Spleen (tissue), 11 donors: ENCODE measurements around the gene SLC39A1. TPM values are rescaled to one million over a fixed set of nuclear protein-coding genes. Genes with fewer than 3 reads are reported as not detected.
A peak's percentile ranks its signal among the peaks of the same experiment; 100 is the strongest.

ENCODE experiments used
- DNase-seq: peaks from one replicate; pipeline ENCODE4 v3.0.0-alpha.2; 2020
- H3K27ac ChIP-seq, 8 donors: fragments of 200-600 bp; sonication (generic) in 7 of 8; 1 replicate in 4 of 8; 2 replicates in 4 of 8; pipeline versions ENCODE4 v1.5.0 to v1.8.0; 2016 to 2021; ENCODE audit warnings: inconsistent platforms in 4 of 8, mild to moderate bottlenecking in 4 of 8, moderate library complexity in 1 of 8
- H3K27me3 ChIP-seq, 7 donors: fragments of 200-600 bp; sonication (generic) in 6 of 7; replicated peaks in 1 of 7; 1 replicate in 4 of 7; 2 replicates in 3 of 7; pipeline versions ENCODE4 v1.5.0 to v1.8.0; 2016 to 2021; ENCODE audit warnings: inconsistent platforms in 3 of 7, mild to moderate bottlenecking in 1 of 7
- H3K36me3 ChIP-seq, 6 donors: fragments of 200-600 bp; sonication (generic) in 5 of 6; 1 replicate in 4 of 6; 2 replicates in 2 of 6; pipeline versions ENCODE4 v1.5.0 to v1.8.0; 2016 to 2021; ENCODE audit warnings: inconsistent platforms in 2 of 6
- H3K4me1 ChIP-seq, 6 donors: fragments of 200-600 bp; sonication (generic) in 5 of 6; 1 replicate in 3 of 6; 2 replicates in 3 of 6; pipeline versions ENCODE4 v1.5.0 to v1.8.0; 2016 to 2021; ENCODE audit warnings: inconsistent platforms in 3 of 6
- H3K4me3 ChIP-seq, 8 donors: fragments of 200-600 bp; sonication (generic) in 7 of 8; 1 replicate in 4 of 8; 2 replicates in 4 of 8; pipeline versions ENCODE4 v1.5.0 to v1.8.0; 2016 to 2021; ENCODE audit warnings: inconsistent platforms in 4 of 8, mild to moderate bottlenecking in 4 of 8, moderate library complexity in 2 of 8
- H3K9me3 ChIP-seq, 8 donors: fragments of 200-600 bp; sonication (generic) in 7 of 8; 1 replicate in 4 of 8; 2 replicates in 4 of 8; pipeline versions ENCODE4 v1.5.0 to v1.8.0; 2016 to 2021; ENCODE audit warnings: inconsistent platforms in 4 of 8
- POLR2A ChIP-seq, 3 donors: fragments of 450-650 bp; IDR thresholded peaks; one replicate each; pipeline ENCODE4 v1.5.1; 2017; ENCODE audit warnings: antibody characterized with exemption in 3 of 3, mild to moderate bottlenecking in 1 of 3
- POLR2AphosphoS5 ChIP-seq, 3 donors: sonication (generic); formaldehyde crosslinking; IDR thresholded peaks; one replicate each; pipeline ENCODE4 v1.5.1; 2017; ENCODE audit warnings: antibody characterized with exemption in 3 of 3
- WGBS, 5 donors: extraction: QIAGEN DNeasy Blood & Tissue Kit in 3 of 5; methylation state at CpG; one replicate each; pipeline versions ENCODE4 v1.1.5 to v1.1.7; 2013 to 2018; 5-methylcytosine and 5-hydroxymethylcytosine counted together
- intact Hi-C: fragments of 100-400 bp; cut with DNase I; formaldehyde crosslinking; loops from one replicate; pipeline ENCODE4 v1.15.0; 2023; ENCODE audit warnings: low total_unique reads
- polyA plus RNA-seq, 3 donors: library from polyadenylated mRNA; stranded (reverse); fragments of 200-250 nt; gene quantifications; one replicate each; pipeline ENCODE4 v1.2.1, GENCODE V29; 2013
- total RNA-seq, 7 donors: library from RNA; depleted of rRNA in 3 of 7; stranded (reverse); fragments of >200 nt in 3 of 7; fragmentation: NEBNext Ultra II Directional in 4 of 7; extraction: Animal tissue kit (Norgen Biotek cat#: 25700) in 4 of 7; gene quantifications; one replicate each; pipeline versions ENCODE4 v1.1.0 to v1.2.1, GENCODE V29; 2016 to 2021
- TF ChIP-seq, protein P1 (sequence below), 11 experiments: fragments of 200-600 bp in 7 of 11; fragments of 450-650 bp in 4 of 11; sonication (generic) in 4 of 11; IDR thresholded peaks in 8 of 11; conservative IDR thresholded peaks in 3 of 11; 1 replicate in 7 of 11; 2 replicates in 4 of 11; pipeline versions ENCODE4 v1.4.0 to v1.8.0; 2016 to 2021; ENCODE audit warnings: antibody characterized with exemption in 11 of 11, inconsistent platforms in 4 of 11, mild to moderate bottlenecking in 1 of 11
- donor health status: healthy with polysubstance abuse.
- donor health status: DM: no; HTN: no; CAD: no; lungs with moderate emphysema.
- donor health status: DM: no; HTN: no; CAD: no.
- donor health status: Bipolar disorder and iron deficiency.
- donor health status: healthy.
- donor health status: DM: no; HTN: no; CAD: no.
- donor health status: DM: yes; HTN: yes; CAD: no.

Gene SLC39A1
- total and polyA plus RNA-seq, 10 donors: 23.6 to 88.4 (median 69.4) TPM

DNA sequence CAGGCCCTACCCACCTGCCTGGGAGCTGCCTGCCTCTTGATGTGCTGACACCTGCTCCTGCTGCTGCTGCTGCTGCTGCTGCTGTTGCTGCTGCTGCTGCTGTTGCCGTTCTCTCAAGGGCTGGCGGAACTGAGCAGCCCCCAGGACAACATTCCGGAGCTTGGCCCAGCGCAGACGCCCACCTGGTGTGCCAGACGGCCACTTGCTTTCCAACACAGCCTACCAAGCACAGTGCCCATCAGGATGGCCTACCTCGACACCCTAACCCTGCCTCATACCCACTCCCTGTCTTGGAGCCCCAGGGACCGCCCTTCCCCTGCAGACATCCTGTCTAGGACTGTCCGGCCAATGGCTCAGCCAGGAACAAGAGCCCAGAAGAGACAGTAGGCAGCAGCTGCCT lies 28.6 kb downstream of the SLC39A1 start:
- peaks cover 7 to 100% (median 99%) of the 10 kb centered on the region in 6 donors for H3K36me3 ChIP-seq
- TF ChIP-seq POLR2AphosphoS5 (IDR thresholded peaks at IDR 0.05): peak in 2 of 3 donors; percentile 17 to 59
- TF ChIP-seq, protein P1, sequence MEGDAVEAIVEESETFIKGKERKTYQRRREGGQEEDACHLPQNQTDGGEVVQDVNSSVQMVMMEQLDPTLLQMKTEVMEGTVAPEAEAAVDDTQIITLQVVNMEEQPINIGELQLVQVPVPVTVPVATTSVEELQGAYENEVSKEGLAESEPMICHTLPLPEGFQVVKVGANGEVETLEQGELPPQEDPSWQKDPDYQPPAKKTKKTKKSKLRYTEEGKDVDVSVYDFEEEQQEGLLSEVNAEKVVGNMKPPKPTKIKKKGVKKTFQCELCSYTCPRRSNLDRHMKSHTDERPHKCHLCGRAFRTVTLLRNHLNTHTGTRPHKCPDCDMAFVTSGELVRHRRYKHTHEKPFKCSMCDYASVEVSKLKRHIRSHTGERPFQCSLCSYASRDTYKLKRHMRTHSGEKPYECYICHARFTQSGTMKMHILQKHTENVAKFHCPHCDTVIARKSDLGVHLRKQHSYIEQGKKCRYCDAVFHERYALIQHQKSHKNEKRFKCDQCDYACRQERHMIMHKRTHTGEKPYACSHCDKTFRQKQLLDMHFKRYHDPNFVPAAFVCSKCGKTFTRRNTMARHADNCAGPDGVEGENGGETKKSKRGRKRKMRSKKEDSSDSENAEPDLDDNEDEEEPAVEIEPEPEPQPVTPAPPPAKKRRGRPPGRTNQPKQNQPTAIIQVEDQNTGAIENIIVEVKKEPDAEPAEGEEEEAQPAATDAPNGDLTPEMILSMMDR (IDR thresholded peaks at IDR 0.05 in 8 of 11, conservative IDR thresholded peaks at IDR 0.05 in 3 of 11): no peak
- TF ChIP-seq POLR2A (IDR thresholded peaks at IDR 0.05): no peak
- H3K27ac ChIP-seq: no peak overlapping the region
- no peak overlapping the region for H3K4me3 ChIP-seq
- no peaks in the 10 kb centered on the region for H3K27me3 ChIP-seq
- H3K9me3 ChIP-seq: no peaks in the 10 kb centered on the region
- DNase-seq: peak; percentile 56
- intact Hi-C loops: no loop called here
- WGBS, 5 donors: 89 to 95% (median 93%) methylated on average over 8 to 9 of the region's 9 CpGs
- H3K4me1 ChIP-seq: peaks cover 0 to 4% (median under 1%) of the 10 kb centered on the region in 6 donors

DNA sequence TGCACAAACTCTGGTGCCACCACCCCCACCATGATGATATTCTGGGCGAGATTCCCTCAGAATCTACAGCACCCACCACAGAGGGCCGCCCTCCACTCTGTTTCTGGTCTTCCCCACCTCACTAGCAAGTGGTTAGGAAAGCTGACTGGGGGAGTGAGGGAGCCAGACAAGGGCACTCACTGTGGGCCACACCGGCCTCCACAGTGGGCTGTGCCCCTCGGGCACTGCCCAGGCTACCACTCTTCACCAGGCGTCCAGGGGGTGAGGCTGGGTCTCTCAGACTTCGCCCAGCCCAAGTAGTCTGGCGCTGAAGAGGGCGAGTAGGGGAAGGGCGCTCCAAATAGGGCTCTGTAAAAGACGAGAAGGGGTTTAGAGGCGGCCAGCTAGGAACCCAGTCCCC lies 29.4 kb downstream of the SLC39A1 start:
- no peaks in the 10 kb centered on the region for H3K9me3 ChIP-seq
- H3K27me3 ChIP-seq: no peaks in the 10 kb centered on the region
- intact Hi-C loops: no loop called here
- H3K36me3 ChIP-seq: peaks cover 7 to 100% (median 96%) of the 10 kb centered on the region in 6 donors
- 96 to 100% (median 96%) methylated on average over 11 of the region's 11 CpGs for WGBS, 5 donors
- peaks cover 0 to 10% (median 2%) of the 10 kb centered on the region in 6 donors for H3K4me1 ChIP-seq
- peak; percentile 39 for DNase-seq
- H3K27ac ChIP-seq: no peak overlapping the region
- H3K4me3 ChIP-seq: no peak overlapping the region
- TF ChIP-seq POLR2A (IDR thresholded peaks at IDR 0.05): no peak
- TF ChIP-seq, protein P1 (IDR thresholded peaks at IDR 0.05 in 8 of 11, conservative IDR thresholded peaks at IDR 0.05 in 3 of 11): no peak
- TF ChIP-seq POLR2AphosphoS5 (IDR thresholded peaks at IDR 0.05): no peak

DNA sequence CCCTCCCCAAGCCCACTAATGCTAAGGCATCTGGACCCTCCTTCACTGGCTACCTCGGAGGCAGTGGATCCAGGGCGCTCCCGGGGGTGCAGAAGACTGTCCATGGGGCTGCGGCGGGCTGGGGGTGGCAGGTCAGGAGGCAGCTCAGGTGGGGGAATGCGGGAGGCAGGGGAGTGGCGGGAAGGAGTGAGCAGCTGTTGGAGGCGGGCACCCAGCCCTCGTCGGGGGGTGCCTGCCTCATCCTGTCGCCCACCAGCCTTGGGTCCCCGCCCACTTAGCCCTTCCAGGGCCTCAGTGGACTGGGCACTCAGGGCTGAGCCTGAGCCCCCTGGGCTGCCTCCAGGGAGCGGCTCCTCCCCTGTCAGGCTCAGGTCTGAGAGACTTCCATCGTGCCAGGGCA lies 29.9 kb downstream of the SLC39A1 start:
- H3K27me3 ChIP-seq: no peaks in the 10 kb centered on the region
- peaks cover 0 to 15% (median 7%) of the 10 kb centered on the region in 6 donors for H3K4me1 ChIP-seq
- TF ChIP-seq POLR2AphosphoS5 (IDR thresholded peaks at IDR 0.05) (peak in 1 of 3 donors; percentile 45), POLR2A (IDR thresholded peaks at IDR 0.05) (no peak)
- no peaks in the 10 kb centered on the region for H3K9me3 ChIP-seq
- no peak overlapping the region for H3K4me3 ChIP-seq
- peaks cover 7 to 97% (median 91%) of the 10 kb centered on the region in 6 donors for H3K36me3 ChIP-seq
- H3K27ac ChIP-seq: no peak overlapping the region
- intact Hi-C loops: no loop called here
- peak; percentile 70 for DNase-seq
- 83 to 97% (median 93%) methylated on average over 11 to 14 of the region's 14 CpGs for WGBS, 5 donors

DNA sequence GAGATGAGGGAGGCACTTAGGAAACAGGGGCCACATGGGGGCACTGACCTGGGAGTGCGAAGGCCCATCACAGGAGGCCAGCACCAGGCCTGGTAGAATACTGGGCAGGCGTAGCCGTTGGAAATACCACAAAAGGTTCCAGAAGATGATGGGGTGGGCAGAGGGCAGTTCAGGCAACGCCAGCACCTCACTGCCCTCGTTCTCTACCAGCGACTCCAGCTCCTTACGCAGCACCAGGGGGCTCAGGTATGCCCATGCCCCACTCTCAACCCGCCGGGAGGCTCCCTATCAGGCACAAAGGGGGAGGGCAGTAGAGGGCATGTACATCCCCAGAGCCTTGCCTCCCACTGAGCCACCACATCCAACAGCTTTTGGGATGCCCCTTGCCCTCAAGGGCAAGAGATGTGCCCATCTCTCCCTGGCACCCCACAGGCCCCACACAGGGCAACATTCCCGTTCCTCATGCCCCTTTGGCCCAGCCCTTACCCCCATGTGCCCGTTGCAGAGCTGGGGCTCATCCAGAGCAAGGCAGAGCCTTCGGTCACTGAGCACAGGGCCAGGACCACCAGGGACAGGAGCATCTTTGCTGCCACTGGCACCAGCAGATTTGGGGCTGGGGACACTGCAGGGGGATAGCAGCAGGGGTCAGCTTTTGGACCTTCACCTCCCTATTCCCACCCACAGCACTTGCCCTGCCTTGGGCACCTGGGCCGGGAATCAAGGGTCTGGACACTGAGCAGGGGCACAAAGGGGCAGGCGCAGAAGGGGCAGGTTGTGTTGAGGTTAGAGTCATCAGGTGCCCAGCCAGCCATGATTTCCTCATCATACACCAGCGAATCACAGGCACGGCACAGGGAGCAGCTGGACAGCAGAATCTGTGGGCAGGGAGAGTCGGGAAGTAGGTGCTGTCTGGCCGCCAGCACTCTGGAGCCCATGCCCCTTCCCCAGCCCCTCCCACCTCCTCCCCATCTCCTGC lies 30.9 kb downstream of the SLC39A1 start:
- H3K27ac ChIP-seq: peak overlapping the region in 1 of 8 donors; percentile 36
- H3K4me1 ChIP-seq: peaks cover 0 to 22% (median 12%) of the 10 kb centered on the region in 6 donors
- 92 to 96% (median 95%) methylated on average over 18 of the region's 18 CpGs for WGBS, 5 donors
- peaks cover 7 to 87% (median 81%) of the 10 kb centered on the region in 6 donors for H3K36me3 ChIP-seq
- intact Hi-C loops: no loop called here
- H3K9me3 ChIP-seq: no peaks in the 10 kb centered on the region
- no peak overlapping the region for H3K4me3 ChIP-seq
- H3K27me3 ChIP-seq: no peaks in the 10 kb centered on the region
- DNase-seq: peak; percentile 62
- TF ChIP-seq POLR2AphosphoS5 (IDR thresholded peaks at IDR 0.05) (peak; percentile 5 to 59 (median 25)), POLR2A (IDR thresholded peaks at IDR 0.05) (no peak)
- TF ChIP-seq, protein P1 (IDR thresholded peaks at IDR 0.05 in 8 of 11, conservative IDR thresholded peaks at IDR 0.05 in 3 of 11): no peak
